Endometrial microvascular endothelial cells (primary cell): ENCODE results near the gene MT1B. TPM values are rescaled to one million over a fixed set of nuclear protein-coding genes. Genes with fewer than 3 reads are reported as not detected.

Experiments
- in situ Hi-C: cut with HindIII; loops from 2 replicates; pipeline ENCODE4 v1.10.0; 2017; ENCODE audit warnings: low sequenced_read_pairs, low pct_unique_long_range_greater_than_20kb; ENCODE audit errors: inconsistent ontology term
- total RNA-seq: library from RNA; depleted of rRNA; stranded (reverse); fragments of >200 nt; gene quantifications from one replicate; pipeline ENCODE4 v1.2.3, GENCODE V29; 2015; ENCODE audit errors: inconsistent ontology term

MT1B gene
- total RNA-seq, 1 donor from 2014 or later, result not detected

- in situ Hi-C loops, result no loop called here
These were observed 27.5 kb downstream of the MT1B start for GRCh38 chr16:56679078-56679730.

DNA sequence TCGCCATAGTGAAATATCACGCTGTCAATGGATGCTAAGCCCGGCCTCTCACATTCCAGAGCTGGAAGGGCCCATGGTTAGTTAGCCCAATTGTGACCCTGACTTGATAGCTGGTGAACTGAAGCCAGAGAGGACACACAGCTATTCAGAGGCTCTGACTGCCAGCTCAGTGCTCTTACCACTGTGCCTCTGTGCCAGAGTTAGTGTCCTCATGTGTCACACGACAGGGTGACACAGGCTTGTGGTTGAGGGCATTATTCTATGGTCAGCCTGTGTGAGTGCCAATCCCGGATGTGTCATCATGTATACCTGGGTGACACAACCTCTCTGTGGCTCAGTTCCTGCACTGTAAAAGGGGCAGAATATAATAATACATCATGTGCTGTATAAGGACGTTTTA is 28.1 kb downstream of the MT1B start:
- in situ Hi-C loops, result no loop called here

DNA sequence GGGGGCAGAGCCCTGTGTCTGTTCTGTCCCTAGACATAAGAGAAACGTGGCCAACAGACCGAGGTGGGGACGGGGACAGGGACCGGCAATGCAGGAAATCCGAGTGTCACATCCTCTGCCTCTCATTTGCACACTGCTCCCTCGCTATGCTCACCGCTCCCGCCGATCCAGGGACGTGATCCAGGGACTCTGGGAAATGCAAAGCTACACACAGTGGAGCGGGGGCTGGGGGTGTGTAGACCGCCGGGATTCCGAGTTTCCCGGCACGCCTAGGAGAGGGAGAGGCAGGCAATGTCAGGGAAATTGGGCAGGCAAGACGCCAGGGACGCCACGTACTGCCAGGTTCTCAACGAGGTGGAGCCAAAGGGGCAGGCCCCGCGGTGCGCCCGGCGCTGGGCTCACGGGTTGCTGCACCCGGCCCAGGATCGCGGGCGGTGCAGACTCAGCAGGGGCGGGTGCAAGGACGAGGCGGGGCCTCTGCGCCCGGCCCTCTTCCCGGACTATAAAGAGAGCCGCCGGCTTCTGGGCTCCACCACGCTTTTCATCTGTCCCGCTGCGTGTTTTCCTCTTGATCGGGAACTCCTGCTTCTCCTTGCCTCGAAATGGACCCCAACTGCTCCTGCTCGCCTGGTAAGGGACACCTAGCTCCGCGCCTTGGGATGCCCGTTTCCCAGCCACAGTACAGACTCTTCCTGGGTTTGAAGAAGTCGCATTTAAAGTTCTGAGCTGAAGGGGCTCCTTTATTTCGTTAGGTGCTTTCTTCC is 30.4 kb downstream of the MT1B start, which contains the start of gene MT1X:
MT1X (plus strand) TSS at position 532 of the 764 bp plus-strand sequence; CDS start at position 603, 71 bp downstream.
- in situ Hi-C loops, result no loop called here

GRCh38 chr16:56682703-56683397 is 31.2 kb downstream of the MT1B start:
- in situ Hi-C loops, result no loop called here

- in situ Hi-C loops, result no loop called here
These were observed 31.9 kb downstream of the MT1B start for GRCh38 chr16:56683424-56684172.

DNA sequence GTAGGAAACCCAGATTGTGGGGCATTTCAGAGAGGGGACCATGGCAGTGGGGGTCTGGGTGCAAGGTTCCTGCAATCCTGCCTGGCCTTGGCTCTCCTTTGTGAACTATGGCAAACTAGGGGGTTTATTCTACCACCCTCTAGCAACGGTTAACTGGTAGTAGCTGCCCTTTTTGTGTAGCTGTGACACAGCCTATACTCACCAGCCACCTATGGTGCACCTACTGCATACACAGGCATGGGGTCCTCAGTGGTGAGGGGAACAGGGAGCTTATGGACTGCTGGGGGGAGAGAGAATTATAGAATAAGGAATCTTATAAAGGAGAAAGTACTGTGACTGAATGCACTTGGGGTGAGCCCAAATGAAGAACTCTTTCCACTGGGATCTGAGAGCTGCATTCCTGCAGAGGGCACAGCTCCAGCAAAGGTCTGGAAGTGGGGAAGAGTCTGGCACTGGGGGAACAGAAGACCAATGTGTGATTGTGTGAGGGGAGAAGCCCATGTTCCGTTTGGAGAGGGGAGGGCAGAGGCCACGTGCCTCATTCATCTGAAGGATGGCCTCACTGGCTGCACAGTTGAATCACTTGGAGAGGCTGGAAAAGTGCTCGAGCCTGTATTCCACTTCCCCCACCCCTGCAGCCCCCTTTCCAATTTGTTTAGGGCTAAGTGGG is 32.7 kb downstream of the MT1B start:
- in situ Hi-C loops, result no loop called here

- in situ Hi-C loops, result no loop called here
These were observed 33.4 kb downstream of the MT1B start for GRCh38 chr16:56684926-56685590.

- in situ Hi-C loops, result no loop called here
These were observed 35.1 kb downstream of the MT1B start for GRCh38 chr16:56686758-56687157.

GRCh38 chr16:56688762-56689161 is 37.1 kb downstream of the MT1B start:
- in situ Hi-C loops, result no loop called here

GRCh38 chr16:56689171-56689570 is 37.5 kb downstream of the MT1B start:
- in situ Hi-C loops, result no loop called here

DNA sequence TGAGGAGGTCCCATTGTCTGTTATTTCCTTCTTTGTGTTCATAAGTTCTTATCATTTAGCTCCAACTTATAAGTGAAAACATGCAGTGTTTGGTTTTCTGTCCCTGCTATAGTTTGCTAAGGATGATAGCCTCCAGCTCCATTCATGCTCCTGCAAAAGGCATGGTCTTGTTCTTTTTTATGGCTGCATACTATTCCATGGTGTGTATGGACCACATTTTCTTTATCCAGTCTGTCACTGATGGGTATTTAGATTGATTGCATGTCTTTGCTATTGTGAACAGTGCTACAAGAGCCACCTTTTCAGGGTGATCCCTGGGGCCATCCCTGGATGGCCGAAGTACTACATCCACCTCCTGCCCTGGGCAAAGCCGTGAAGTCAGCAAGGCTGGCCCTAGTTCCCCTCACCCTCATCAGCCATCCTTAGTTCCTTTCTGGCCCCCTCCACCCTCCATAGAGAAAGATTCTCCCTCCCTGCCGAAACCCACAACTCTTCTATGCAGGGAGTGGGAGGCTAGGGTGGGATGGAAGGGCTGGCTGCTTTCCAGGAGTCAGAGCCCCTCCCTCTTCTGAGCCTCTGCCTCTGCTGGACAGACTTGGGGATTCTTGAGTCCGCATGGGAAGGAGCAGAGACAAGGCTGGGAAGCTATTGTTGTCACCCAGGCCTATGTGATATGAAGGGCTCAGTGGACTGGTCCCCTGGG is 38.9 kb downstream of the MT1B start:
- in situ Hi-C loops, result no loop called here

GRCh38 chr16:56691885-56692284 is 40.2 kb downstream of the MT1B start:
- in situ Hi-C loops, result no loop called here

DNA sequence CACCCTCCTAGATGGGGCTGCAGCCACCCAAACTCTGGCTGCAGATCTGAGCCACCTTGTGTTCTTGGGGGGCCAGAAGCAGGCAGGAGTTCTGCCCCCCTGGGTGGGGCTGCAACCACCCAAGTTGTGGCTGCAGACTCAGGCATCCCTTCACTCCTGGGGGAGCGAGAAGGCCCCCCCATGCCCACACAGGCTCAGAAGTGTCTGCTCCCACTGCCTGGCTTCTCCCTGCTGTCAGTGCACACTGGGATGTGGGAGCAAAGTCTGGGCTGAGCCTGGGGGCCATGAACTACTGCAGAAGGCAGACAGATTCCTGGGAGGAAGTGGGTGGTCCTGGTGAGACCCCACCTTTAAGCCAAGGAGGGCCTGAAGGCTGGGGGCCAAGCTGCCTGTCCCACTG is 43.6 kb downstream of the MT1B start:
- in situ Hi-C loops, result no loop called here

DNA sequence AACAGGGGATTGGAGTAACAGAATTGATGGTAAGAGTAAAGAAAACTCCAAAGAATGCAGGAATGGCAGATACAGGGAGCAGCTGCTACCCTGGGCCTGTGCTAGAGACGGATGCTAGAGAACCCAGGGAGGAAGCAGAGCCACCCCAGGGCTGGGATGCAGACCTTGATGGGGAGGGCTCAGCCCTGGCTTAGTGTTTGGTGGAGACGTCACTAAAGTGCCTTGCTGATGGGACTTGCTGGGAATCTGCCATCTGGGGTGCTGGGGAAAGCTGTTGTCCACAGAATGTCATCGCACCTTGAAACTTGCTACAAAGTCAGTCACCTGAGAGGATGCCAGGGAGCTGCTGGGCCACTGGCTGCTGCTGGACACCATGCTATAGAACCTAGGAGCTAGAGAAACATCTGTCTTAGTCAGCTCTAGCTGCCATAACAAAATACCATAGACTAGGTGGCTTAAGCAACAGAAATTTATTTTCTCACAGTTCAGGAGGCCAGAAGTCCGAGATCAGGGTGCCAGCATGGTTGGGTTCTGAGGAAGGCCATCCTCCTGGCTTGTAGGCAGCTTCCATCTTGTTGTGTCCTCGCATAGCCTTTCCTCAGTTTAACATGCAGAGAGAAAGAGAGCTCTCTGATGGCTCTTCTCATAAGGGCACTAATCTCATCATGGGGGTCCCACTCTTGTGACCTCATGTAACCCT is 45.9 kb downstream of the MT1B start:
- in situ Hi-C loops, result no loop called here

DNA sequence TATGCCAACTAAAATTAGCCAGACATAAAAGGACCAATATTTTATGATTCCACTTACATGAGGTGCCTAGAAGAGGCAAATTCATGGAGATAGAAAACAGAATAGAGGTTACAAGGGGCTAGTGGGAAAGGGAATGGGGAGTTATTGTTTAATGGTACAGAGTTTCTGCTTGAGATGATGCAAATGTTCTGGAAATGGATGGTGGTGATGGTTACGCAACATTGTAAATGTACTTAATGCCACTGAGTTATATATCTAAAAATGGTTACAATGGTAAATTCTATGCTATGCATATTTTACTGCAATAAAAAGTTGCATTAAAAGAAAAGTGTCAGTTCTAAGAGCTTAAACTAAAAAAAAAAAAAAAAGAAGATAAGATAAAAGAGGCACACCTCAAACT is 48.5 kb downstream of the MT1B start:
- in situ Hi-C loops, result no loop called here

DNA sequence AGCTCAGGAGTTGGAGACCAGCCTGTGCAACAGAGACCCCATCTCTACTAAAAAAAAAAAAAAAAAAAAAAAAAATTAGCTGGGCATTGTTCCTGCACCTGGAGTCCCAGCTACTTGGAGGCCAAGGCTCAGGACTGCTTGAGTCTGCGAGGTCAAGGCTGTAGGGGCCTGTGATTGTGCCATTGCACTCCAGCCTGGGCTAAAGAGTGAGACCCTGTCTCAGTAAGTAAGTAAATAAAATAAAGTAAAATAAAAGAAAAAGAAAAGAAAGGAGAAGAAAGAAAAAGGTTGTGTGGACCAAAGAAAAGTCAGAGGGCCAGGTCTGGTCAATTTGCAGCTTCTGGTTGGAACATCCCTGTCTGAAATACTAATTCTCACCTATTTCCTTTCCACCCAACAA is 48.9 kb downstream of the MT1B start:
- in situ Hi-C loops, result no loop called here

- in situ Hi-C loops, result no loop called here
These were observed 49.8 kb downstream of the MT1B start for GRCh38 chr16:56701534-56701933.
